Measurements from ENCODE around the gene SLC36A3.

Gene SLC36A3

GRCh38 chr5:151230048-151230680 lies 73.4 kb downstream of the SLC36A3 start:
- Mint-ChIP-seq H3K36me3 (ENCODE audit: low read depth) (no peaks in the 10 kb centered on the region), H3K4me3 (no peak overlapping the region), H3K27me3 (no peaks in the 10 kb centered on the region), H3K27ac (no peak overlapping the region), H3K4me1 (ENCODE audit: low read depth) (peaks cover 22% of the 10 kb centered on the region), H3K9me3 (no peaks in the 10 kb centered on the region)
- no peak for DNase-seq

GRCh38 chr5:151228986-151229385 lies 74.6 kb downstream of the SLC36A3 start:
- Mint-ChIP-seq H3K9me3 (no peaks in the 10 kb centered on the region), H3K4me3 (no peak overlapping the region), H3K27ac (no peak overlapping the region), H3K4me1 (ENCODE audit: low read depth) (peaks cover 19% of the 10 kb centered on the region), H3K36me3 (ENCODE audit: low read depth) (no peaks in the 10 kb centered on the region), H3K27me3 (no peaks in the 10 kb centered on the region)
- DNase-seq, result no peak

GRCh38 chr5:151227918-151228447 lies 75.6 kb downstream of the SLC36A3 start:
- no peaks in the 10 kb centered on the region for H3K27me3 Mint-ChIP-seq
- no peak overlapping the region for H3K27ac Mint-ChIP-seq
- H3K36me3 Mint-ChIP-seq (ENCODE audit: low read depth), result peaks cover 8% of the 10 kb centered on the region
- H3K4me3 Mint-ChIP-seq, result no peak overlapping the region
- no peaks in the 10 kb centered on the region for H3K9me3 Mint-ChIP-seq
- peaks cover 17% of the 10 kb centered on the region for H3K4me1 Mint-ChIP-seq (ENCODE audit: low read depth)
- DNase-seq, result no peak
